IMR-90 (cell line): Measurements from ENCODE around the gene FOCAD. TPM values are rescaled to one million over a fixed set of nuclear protein-coding genes. Genes with fewer than 3 reads are reported as not detected.

Experiments
- ATAC-seq: fragments of 200-7000 bp; cut with Tn5 transposase; 2 replicates; pipeline ENCODE4 v1.9.1; 2020; ENCODE audit warnings: low read depth, mild to moderate bottlenecking, moderate library complexity
- BruUV-seq: library from RNA; stranded (reverse); fragments of 400-500 nt; replicated peaks from 2 replicates; lab custom pipeline; 2021; lab: Mats Ljungman, UMichigan
- CTCF ChIA-PET: fragments of 300-600 bp; formaldehyde crosslinking; extraction: SDS; loops from one replicate; lab custom pipeline; 2021; ENCODE audit warnings: antibody characterized with exemption; lab: Yijun Ruan, JAX
- POLR2A ChIA-PET: fragments of 300-600 bp; sonication (Branson Sonifier 250); formaldehyde crosslinking; loops from one replicate; lab custom pipeline; 2022; ENCODE audit warnings: antibody characterized with exemption; ENCODE audit not compliant: unreplicated experiment; lab: Charles Lee
- DNase-seq: peaks from one replicate; pipeline ENCODE4 v3.0.0; 2013
- H2AFZ ChIP-seq: replicated peaks from 2 replicates; pipeline ENCODE3; 2013; ENCODE audit warnings: low read length, mild to moderate bottlenecking; ENCODE audit not compliant: poor library complexity
- H2AK5ac ChIP-seq: 2 replicates; pipeline ENCODE4 v1.6.1; 2013; ENCODE audit warnings: low read depth, low read length, inconsistent platforms
- H2AK9ac ChIP-seq: replicated peaks from 2 replicates; pipeline ENCODE3; 2013; ENCODE audit warnings: mild to moderate bottlenecking, low read depth, low read length, moderate library complexity; ENCODE audit not compliant: poor library complexity
- H2BK120ac ChIP-seq: 2 replicates; pipeline ENCODE4 v1.6.1; 2013; ENCODE audit warnings: low read depth, low read length, inconsistent platforms
- H2BK15ac ChIP-seq: 3 replicates; pipeline ENCODE4 v1.6.1; 2013; ENCODE audit warnings: low read depth, low read length, inconsistent platforms
- H2BK20ac ChIP-seq: 2 replicates; pipeline ENCODE4 v1.6.1; 2013; ENCODE audit warnings: low read depth, mild to moderate bottlenecking, inconsistent platforms, low read length, moderate library complexity
- H2BK5ac ChIP-seq: 2 replicates; pipeline ENCODE4 v1.6.1; 2013; ENCODE audit warnings: mild to moderate bottlenecking, low read depth, low read length, inconsistent platforms; ENCODE audit not compliant: poor library complexity, severe bottlenecking
- H3K14ac ChIP-seq: replicated peaks from 2 replicates; pipeline ENCODE4 v1.6.1; 2013; ENCODE audit warnings: low read depth, low read length, inconsistent platforms
- H3K18ac ChIP-seq: 2 replicates; pipeline ENCODE4 v1.6.1; 2013; ENCODE audit warnings: low read depth, low read length, control low read depth
- H3K23ac ChIP-seq: 2 replicates; pipeline ENCODE4 v1.6.1; 2013; ENCODE audit warnings: low read depth, low read length, inconsistent platforms
- H3K27ac ChIP-seq: 2 replicates; pipeline ENCODE4 v1.5.1; 2013; ENCODE audit warnings: mild to moderate bottlenecking, control low read depth, low read length; ENCODE audit not compliant: insufficient read depth
- H3K27me3 ChIP-seq: 2 replicates; pipeline ENCODE4 v1.6.1; 2013; ENCODE audit warnings: low read length; ENCODE audit not compliant: control insufficient read depth, insufficient read depth
- H3K36me3 ChIP-seq: 2 replicates; pipeline ENCODE4 v1.6.1; 2013; ENCODE audit warnings: low read length, mixed read lengths; ENCODE audit not compliant: control insufficient read depth, insufficient read depth
- H3K4ac ChIP-seq: 2 replicates; pipeline ENCODE4 v1.6.1; 2013; ENCODE audit warnings: low read depth, low read length, inconsistent platforms
- H3K4me1 ChIP-seq: 2 replicates; pipeline ENCODE4 v1.6.1; 2013; ENCODE audit warnings: low read length, mixed read lengths; ENCODE audit not compliant: control insufficient read depth, insufficient read depth
- H3K4me2 ChIP-seq: 2 replicates; pipeline ENCODE4 v1.6.1; 2013; ENCODE audit warnings: low read depth, mild to moderate bottlenecking, control low read depth, low read length, moderate library complexity
- H3K4me3 ChIP-seq: 2 replicates; pipeline ENCODE4 v1.5.1; 2013; ENCODE audit warnings: low read depth, mild to moderate bottlenecking, control low read depth, low read length, moderate library complexity; ENCODE audit not compliant: insufficient read depth
- H3K56ac ChIP-seq: 2 replicates; pipeline ENCODE4 v1.6.1; 2013; ENCODE audit warnings: low read length, inconsistent platforms; ENCODE audit not compliant: insufficient read depth; ENCODE audit errors: extremely low read depth
- H3K79me1 ChIP-seq, 2 experiments: 2 replicates each; pipeline ENCODE4 v1.6.1; 2013; ENCODE audit warnings: low read length in 2 of 2, inconsistent platforms in 1 of 2, low read depth in 1 of 2
- H3K9ac ChIP-seq: 2 replicates; pipeline ENCODE4 v1.6.1; 2013; ENCODE audit warnings: low read depth, low read length, control low read depth
- H3K9me1 ChIP-seq: 2 replicates; pipeline ENCODE4 v1.6.1; 2013; ENCODE audit warnings: low read length, inconsistent platforms; ENCODE audit not compliant: insufficient read depth
- H3K9me3 ChIP-seq: 2 replicates; pipeline ENCODE4 v1.6.1; 2013; ENCODE audit warnings: low read length; ENCODE audit not compliant: control insufficient read depth, insufficient read depth
- H4K20me1 ChIP-seq: 2 replicates; pipeline ENCODE4 v1.6.1; 2013; ENCODE audit warnings: low read length, inconsistent platforms; ENCODE audit not compliant: insufficient read depth
- H4K5ac ChIP-seq: 2 replicates; pipeline ENCODE4 v1.6.1; 2013; ENCODE audit warnings: mild to moderate bottlenecking, low read depth, low read length, control low read depth
- H4K8ac ChIP-seq, 2 experiments: 2 replicates each; pipeline ENCODE4 v1.6.1; 2013; ENCODE audit warnings: low read depth in 2 of 2, low read length in 2 of 2, control low read depth in 1 of 2, inconsistent platforms in 1 of 2
- H4K91ac ChIP-seq: 2 replicates; pipeline ENCODE4 v1.6.1; 2013; ENCODE audit warnings: low read depth, low read length, inconsistent platforms; ENCODE audit not compliant: insufficient read depth
- MAFK ChIP-seq: IDR thresholded peaks from 2 replicates; pipeline ENCODE4 v1.6.1; 2012; ENCODE audit warnings: low read depth, low read length, improper control_type of control experiment
- NFE2L2 ChIP-seq: fragments of 150-350 bp; IDR thresholded peaks from 2 replicates; pipeline ENCODE4 v1.6.1; 2016; ENCODE audit warnings: low read depth, mild to moderate bottlenecking, low read length
- WGBS, 2 experiments: methylation state at CpG; one replicate each; pipeline versions ENCODE4 v1.1.5 to v1.1.7; 2013; ENCODE audit warnings: missing lambda C conversion rate in 2 of 2; ENCODE audit not compliant: insufficient read length in 1 of 2; ENCODE audit errors: extremely low coverage in 2 of 2; 5-methylcytosine and 5-hydroxymethylcytosine counted together
- dilution Hi-C: fragments of 300-500 bp; cut with HindIII; formaldehyde crosslinking; loops from one replicate; pipeline ENCODE4 v1.14.3; 2018; ENCODE audit warnings: low sequenced_read_pairs; ENCODE audit not compliant: unreplicated experiment
- in situ Hi-C: fragments of 300-500 bp; cut with MboI; formaldehyde crosslinking; loops from 3 replicates; pipeline ENCODE4 v1.14.3; 2019; ENCODE audit warnings: low sequenced_read_pairs, inconsistent platforms, mixed read lengths
- intact Hi-C: fragments of 100-400 bp; cut with micrococcal nuclease; formaldehyde crosslinking; loops from 2 replicates; pipeline ENCODE4 v1.10.0; 2022
- polyA plus RNA-seq, 3 experiments: library from polyadenylated mRNA; depleted of rRNA; stranded (reverse); fragments of >200 nt; gene quantifications; 2 replicates each; pipeline ENCODE4 v1.2.3, GENCODE V29; 2012; ENCODE audit warnings: low replicate concordance in 1 of 3
- total RNA-seq: library from RNA; depleted of rRNA; stranded (reverse); fragments of >200 nt; gene quantifications from 2 replicates; pipeline ENCODE4 v1.2.3, GENCODE V29; 2012

The FOCAD gene
- total and polyA plus RNA-seq, 2 of the 4 experiments (the other 2 are of a cell fraction): 28.8 to 91.2 TPM

DNA sequence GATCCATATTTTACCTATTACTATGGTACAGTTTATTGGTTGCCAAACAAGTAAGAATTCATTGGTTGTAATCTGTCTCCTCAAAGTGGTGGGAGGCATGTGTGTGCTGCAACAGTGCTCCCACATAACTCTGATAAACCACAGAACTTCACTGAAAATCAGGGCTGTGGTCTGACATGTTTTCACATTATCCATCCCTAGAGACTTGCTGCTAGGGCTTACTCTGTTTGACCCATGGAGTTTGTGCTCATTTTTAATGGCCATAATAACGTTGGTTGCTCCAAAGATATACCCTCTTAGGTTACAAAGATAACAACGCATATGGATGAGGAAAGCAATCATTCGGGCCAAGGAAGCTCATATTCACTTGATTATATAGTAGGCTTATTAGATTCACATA lies 310.4 kb downstream of the FOCAD start:
- BruUV-seq: no TSS peak
- 0 out of 2 replicates have a peak, but pooled peaks cover 3% of the 10 kb centered on the region for H3K9me1 ChIP-seq
- H4K5ac ChIP-seq: no peak overlapping the region
- H3K18ac ChIP-seq: no peak overlapping the region
- H3K9me3 ChIP-seq: no peaks in the 10 kb centered on the region
- no peaks in the 10 kb centered on the region for H4K20me1 ChIP-seq
- no peak overlapping the region for H3K4me2 ChIP-seq
- H3K9ac ChIP-seq: no peak overlapping the region
- TF ChIP-seq MAFK (no peak), NFE2L2 (no peak)
- H3K14ac ChIP-seq: no peak overlapping the region
- H3K23ac ChIP-seq: no peak overlapping the region
- H3K4me3 ChIP-seq: no peak overlapping the region
- no peaks in the 10 kb centered on the region; a peak in 1 of 4 replicates for H3K79me1 ChIP-seq
- no peak overlapping the region for H4K91ac ChIP-seq
- peaks cover 13% of the 10 kb centered on the region for H3K36me3 ChIP-seq
- no peak overlapping the region for H2BK15ac ChIP-seq
- ChIA-PET CTCF (no interaction called here), POLR2A (interaction anchor here (0.6 to 0.7 kb wide), 3 partner anchors 13 to 495 kb away, joined by 4 to 7 read pairs (median 7); no protein-coding TSS in a partner anchor)
- intact Hi-C loops (no loop called here), in situ Hi-C loops (no loop called here), dilution Hi-C loops (no loop called here)
- no peak overlapping the region for H4K8ac ChIP-seq
- DNase-seq (no peak), ATAC-seq (no peak)
- no peak overlapping the region for H2BK20ac ChIP-seq
- H2BK120ac ChIP-seq: no peak overlapping the region
- H2BK5ac ChIP-seq: no peak overlapping the region
- no peaks in the 10 kb centered on the region for H3K4me1 ChIP-seq
- no CpG with 5 or more reads among the region's 3 CpGs for WGBS, 2 experiments
- H2AK5ac ChIP-seq: no peak overlapping the region
- H3K4ac ChIP-seq: no peak overlapping the region
- no peak overlapping the region for H3K56ac ChIP-seq
- H3K27me3 ChIP-seq: no peaks in the 10 kb centered on the region
- H3K27ac ChIP-seq: no peak overlapping the region
- no peak overlapping the region for H2AFZ ChIP-seq
- H2AK9ac ChIP-seq: no peak overlapping the region
